Endodermal cell (in vitro differentiated cells): ENCODE results near the gene PCCA. TPM values are rescaled to one million over a fixed set of nuclear protein-coding genes. Genes with fewer than 3 reads are reported as not detected.

Experiments
- DNase-seq: peaks from one replicate; pipeline ENCODE4 v3.0.0-alpha.2; 2017
- H3K27ac ChIP-seq: 2 replicates; pipeline ENCODE4 v1.5.1; 2013; ENCODE audit warnings: mild to moderate bottlenecking, low read depth, low read length, moderate library complexity
- H3K27me3 ChIP-seq: 2 replicates; pipeline ENCODE4 v1.6.1; 2013; ENCODE audit warnings: mild to moderate bottlenecking, low read length, moderate library complexity; ENCODE audit not compliant: insufficient read depth, control insufficient read depth, poor library complexity, severe bottlenecking
- H3K36me3 ChIP-seq: 2 replicates; pipeline ENCODE4 v1.7.0; 2013; ENCODE audit warnings: mild to moderate bottlenecking, low read length, moderate library complexity; ENCODE audit not compliant: control insufficient read depth, insufficient read depth
- H3K4me1 ChIP-seq: one replicate; pipeline ENCODE4 v1.7.0; 2013; ENCODE audit warnings: low read length; ENCODE audit not compliant: control insufficient read depth, insufficient read depth
- H3K4me3 ChIP-seq: 2 replicates; pipeline ENCODE4 v1.5.1; 2013; ENCODE audit warnings: mild to moderate bottlenecking, low read length, moderate library complexity
- H3K9ac ChIP-seq: 2 replicates; pipeline ENCODE4 v1.6.1; 2013; ENCODE audit warnings: mild to moderate bottlenecking, low read length, moderate library complexity; ENCODE audit not compliant: poor library complexity, severe bottlenecking; ENCODE audit errors: extremely low read depth
- H3K9me3 ChIP-seq: 2 replicates; pipeline ENCODE4 v1.6.1; 2013; ENCODE audit warnings: mild to moderate bottlenecking, low read length, moderate library complexity; ENCODE audit not compliant: control insufficient read depth
- H3K27ac Mint-ChIP-seq: 2 replicates; pipeline ENCODE4 v1.8.0; 2020; ENCODE audit warnings: mixed read lengths
- H3K27me3 Mint-ChIP-seq: 2 replicates; pipeline ENCODE4 v1.8.0; 2021; ENCODE audit warnings: mild to moderate bottlenecking, mixed read lengths; ENCODE audit not compliant: insufficient read depth
- H3K36me3 Mint-ChIP-seq: 2 replicates; pipeline ENCODE4 v1.8.0; 2020; ENCODE audit warnings: low read depth, mixed read lengths
- H3K4me1 Mint-ChIP-seq: 2 replicates; pipeline ENCODE4 v1.8.0; 2020; ENCODE audit warnings: mixed read lengths
- H3K4me3 Mint-ChIP-seq: 2 replicates; pipeline ENCODE4 v1.8.0; 2020; ENCODE audit warnings: mild to moderate bottlenecking, moderate library complexity, mixed read lengths
- H3K9me3 Mint-ChIP-seq: 2 replicates; pipeline ENCODE4 v1.8.0; 2020; ENCODE audit warnings: mild to moderate bottlenecking, mixed read lengths
- WGBS, 2 experiments: methylation state at CpG; one replicate each; pipeline versions ENCODE4 v1.1.5 to v1.1.7; 2013; ENCODE audit warnings: missing lambda C conversion rate in 2 of 2, mixed read lengths in 1 of 2; ENCODE audit not compliant: insufficient coverage in 1 of 2, insufficient read length in 1 of 2; 5-methylcytosine and 5-hydroxymethylcytosine counted together
- total RNA-seq, 2 donors: library from RNA; stranded (reverse); fragmentation: NEBNext Ultra II Directional in 1 of 2; extraction: Animal tissue kit (Norgen Biotek cat#: 25700) in 1 of 2; gene quantifications; 2 replicates in 1 of 2; 3 replicates in 1 of 2; pipeline ENCODE4 v1.2.1, GENCODE V29; 2021
- TF ChIP-seq, protein P1 (sequence below): fragments of 200-600 bp; sonication (generic); conservative IDR thresholded peaks from 2 replicates; pipeline ENCODE4 v1.5.0; 2021; ENCODE audit warnings: antibody characterized with exemption, mild to moderate bottlenecking

PCCA gene
- total RNA-seq, 2 donors from 2014 or later, result 60.2 to 67.2 TPM

DNA sequence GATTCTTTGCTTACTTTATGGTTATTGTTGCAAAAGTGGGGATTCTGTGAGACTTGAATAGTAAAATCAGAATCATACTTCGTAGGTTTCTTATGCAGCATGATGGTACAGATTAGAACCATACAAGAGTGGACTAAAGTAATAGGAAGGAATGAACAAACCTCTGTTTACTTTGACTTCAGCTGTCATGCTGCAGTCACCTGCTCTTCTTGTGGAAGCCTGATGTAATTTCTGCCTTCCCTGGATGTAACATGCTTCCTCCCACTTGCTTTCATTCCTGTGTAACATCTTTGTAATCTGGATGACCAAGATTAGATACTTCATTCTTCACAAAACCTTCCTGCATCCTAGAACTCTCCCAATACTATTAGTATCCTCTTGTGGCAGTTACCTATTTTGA is 235.0 kb downstream of the PCCA start:
- H3K9me3 Mint-ChIP-seq, result peaks cover 4% of the 10 kb centered on the region
- no peak overlapping the region for H3K27ac Mint-ChIP-seq
- Histone ChIP-seq H3K4me1 (no peaks in the 10 kb centered on the region), H3K4me3 (no peak overlapping the region), H3K36me3 (peaks cover 51% of the 10 kb centered on the region), H3K27me3 (no peaks in the 10 kb centered on the region), H3K9ac (no peak overlapping the region), H3K9me3 (peaks cover 3% of the 10 kb centered on the region), H3K27ac (no peak overlapping the region)
- TF ChIP-seq, protein P1, sequence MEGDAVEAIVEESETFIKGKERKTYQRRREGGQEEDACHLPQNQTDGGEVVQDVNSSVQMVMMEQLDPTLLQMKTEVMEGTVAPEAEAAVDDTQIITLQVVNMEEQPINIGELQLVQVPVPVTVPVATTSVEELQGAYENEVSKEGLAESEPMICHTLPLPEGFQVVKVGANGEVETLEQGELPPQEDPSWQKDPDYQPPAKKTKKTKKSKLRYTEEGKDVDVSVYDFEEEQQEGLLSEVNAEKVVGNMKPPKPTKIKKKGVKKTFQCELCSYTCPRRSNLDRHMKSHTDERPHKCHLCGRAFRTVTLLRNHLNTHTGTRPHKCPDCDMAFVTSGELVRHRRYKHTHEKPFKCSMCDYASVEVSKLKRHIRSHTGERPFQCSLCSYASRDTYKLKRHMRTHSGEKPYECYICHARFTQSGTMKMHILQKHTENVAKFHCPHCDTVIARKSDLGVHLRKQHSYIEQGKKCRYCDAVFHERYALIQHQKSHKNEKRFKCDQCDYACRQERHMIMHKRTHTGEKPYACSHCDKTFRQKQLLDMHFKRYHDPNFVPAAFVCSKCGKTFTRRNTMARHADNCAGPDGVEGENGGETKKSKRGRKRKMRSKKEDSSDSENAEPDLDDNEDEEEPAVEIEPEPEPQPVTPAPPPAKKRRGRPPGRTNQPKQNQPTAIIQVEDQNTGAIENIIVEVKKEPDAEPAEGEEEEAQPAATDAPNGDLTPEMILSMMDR, result no peak
- H3K27me3 Mint-ChIP-seq, result no peaks in the 10 kb centered on the region
- 89 to 100% methylated on average over 1 of the region's 1 CpG for WGBS, 2 experiments
- H3K4me1 Mint-ChIP-seq, result no peaks in the 10 kb centered on the region
- H3K4me3 Mint-ChIP-seq, result no peak overlapping the region
- no peak for DNase-seq
- peaks cover 48% of the 10 kb centered on the region for H3K36me3 Mint-ChIP-seq

DNA sequence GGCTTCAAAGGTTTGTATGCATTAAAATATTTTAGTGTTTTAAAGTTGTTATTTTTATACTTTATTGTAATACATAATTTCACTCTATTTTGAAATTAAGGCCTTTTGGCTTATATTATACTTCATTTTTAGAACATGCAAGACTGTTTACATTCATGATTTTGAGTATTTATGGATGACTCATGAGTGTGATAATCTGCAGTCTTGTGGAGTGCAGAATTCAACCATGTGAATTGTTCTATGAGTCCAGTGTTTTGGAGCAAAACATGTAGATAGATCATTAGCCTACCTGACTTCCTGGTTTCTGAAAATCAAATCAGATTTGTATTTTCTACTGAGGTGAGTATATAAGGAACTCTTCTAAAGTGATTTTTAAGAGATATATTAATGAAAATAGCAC is 241.8 kb downstream of the PCCA start:
- peaks cover 12% of the 10 kb centered on the region for H3K9me3 Mint-ChIP-seq
- TF ChIP-seq, protein P1, result no peak
- peaks cover 69% of the 10 kb centered on the region for H3K36me3 Mint-ChIP-seq
- Histone ChIP-seq H3K27me3 (no peaks in the 10 kb centered on the region), H3K36me3 (peaks cover 68% of the 10 kb centered on the region), H3K9me3 (peaks cover 26% of the 10 kb centered on the region), H3K27ac (no peak overlapping the region), H3K4me1 (no peaks in the 10 kb centered on the region), H3K9ac (no peak overlapping the region), H3K4me3 (no peak overlapping the region)
- no peaks in the 10 kb centered on the region for H3K4me1 Mint-ChIP-seq
- no peak for DNase-seq
- H3K4me3 Mint-ChIP-seq, result no peak overlapping the region
- no peaks in the 10 kb centered on the region for H3K27me3 Mint-ChIP-seq
- no peak overlapping the region for H3K27ac Mint-ChIP-seq

DNA sequence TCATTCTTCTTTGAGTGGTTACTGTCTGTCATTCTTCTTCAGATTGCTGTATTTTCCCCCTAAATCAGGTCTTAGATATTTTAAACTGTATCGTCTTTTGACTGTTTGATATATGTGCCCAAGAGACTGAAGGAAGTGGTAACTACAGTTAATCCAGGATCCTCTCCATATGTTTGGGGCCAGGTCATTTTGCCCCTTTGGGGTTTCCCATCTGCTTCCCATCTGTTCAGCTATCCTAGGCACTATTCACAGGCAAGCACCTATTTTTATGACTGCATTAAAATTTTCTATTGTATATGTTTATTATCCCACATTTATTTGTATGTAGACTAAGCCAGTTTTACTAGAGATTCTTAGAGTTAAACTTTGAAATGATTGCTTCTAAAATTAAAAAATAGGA is 244.2 kb downstream of the PCCA start:
- Mint-ChIP-seq H3K4me3 (no peak overlapping the region), H3K36me3 (peaks cover 64% of the 10 kb centered on the region), H3K27me3 (no peaks in the 10 kb centered on the region), H3K4me1 (no peaks in the 10 kb centered on the region), H3K27ac (no peak overlapping the region), H3K9me3 (peaks cover 12% of the 10 kb centered on the region)
- peaks cover 27% of the 10 kb centered on the region for H3K9me3 ChIP-seq
- peaks cover 63% of the 10 kb centered on the region for H3K36me3 ChIP-seq
- no peak overlapping the region for H3K4me3 ChIP-seq
- H3K27me3 ChIP-seq, result no peaks in the 10 kb centered on the region
- TF ChIP-seq, protein P1, result no peak
- 94 to 100% methylated on average over 1 of the region's 1 CpG for WGBS, 2 experiments
- H3K27ac ChIP-seq, result no peak overlapping the region
- no peak overlapping the region for H3K9ac ChIP-seq
- no peaks in the 10 kb centered on the region for H3K4me1 ChIP-seq
- no peak for DNase-seq
